ENCODE data around the gene C22orf39.
"Not testable (repeated sequence)": the region's sequence is repeated elsewhere in the genome, so short reads cannot be mapped to it uniquely, and the experiment has no call there.

GRCh38 chr22:19436444-19437161 lies 10.9 kb downstream of the C22orf39 start:
- not testable (repeated sequence) for TF ChIP-seq JUN (CRISPR knock-in tag; IDR thresholded peaks at IDR 0.05); ZNF121 (CRISPR knock-in tag; IDR thresholded peaks at IDR 0.05); CTCF (IDR thresholded peaks at IDR 0.05); CBFB (CRISPR knock-in tag; IDR thresholded peaks at IDR 0.05; ENCODE audit: low read depth); CREB1 (CRISPR knock-in tag; IDR thresholded peaks at IDR 0.05); GABPB1 (CRISPR knock-in tag; IDR thresholded peaks at IDR 0.05); NR2C2 (CRISPR knock-in tag; IDR thresholded peaks at IDR 0.05); ZNF425 (CRISPR knock-in tag; conservative IDR thresholded peaks at IDR 0.05)
